GM11168 (cell line): ENCODE results near the gene RANBP10.

Experiments
- in situ Hi-C: fragments of 300-500 bp; cut with MboI; formaldehyde crosslinking; loops from one replicate; pipeline ENCODE4 v1.12.0; 2022; ENCODE audit warnings: low sequenced_read_pairs; ENCODE audit not compliant: unreplicated experiment

The RANBP10 gene

GRCh38 chr16:67750466-67750865 lies 55.9 kb downstream of the RANBP10 start:
- in situ Hi-C loops: no loop called here

GRCh38 chr16:67749436-67750078 lies 56.8 kb downstream of the RANBP10 start:
- in situ Hi-C loops: no loop called here

GRCh38 chr16:67748834-67749233 lies 57.5 kb downstream of the RANBP10 start:
- in situ Hi-C loops: no loop called here

- in situ Hi-C loops: no loop called here
Observed at GRCh38 chr16:67746846-67747245, 59.5 kb downstream of the RANBP10 start.

GRCh38 chr16:67741118-67741517 lies 65.2 kb downstream of the RANBP10 start:
- in situ Hi-C loops: no loop called here

GRCh38 chr16:67740391-67740790 lies 66.0 kb downstream of the RANBP10 start:
- in situ Hi-C loops: no loop called here

- in situ Hi-C loops: no loop called here
Observed at GRCh38 chr16:67736858-67737257, 69.5 kb downstream of the RANBP10 start.

- in situ Hi-C loops: no loop called here
Observed at GRCh38 chr16:67734731-67735201, 71.6 kb downstream of the RANBP10 start.

GRCh38 chr16:67733734-67734470 lies 72.5 kb downstream of the RANBP10 start:
- in situ Hi-C loops: no loop called here

- in situ Hi-C loops: no loop called here
Observed at GRCh38 chr16:67731753-67732095, 74.6 kb downstream of the RANBP10 start.

GRCh38 chr16:67731071-67731752 lies 75.1 kb downstream of the RANBP10 start:
- in situ Hi-C loops: no loop called here

GRCh38 chr16:67730326-67730725 lies 76.0 kb downstream of the RANBP10 start:
- in situ Hi-C loops: no loop called here

GRCh38 chr16:67729636-67730248 lies 76.6 kb downstream of the RANBP10 start:
- in situ Hi-C loops: no loop called here

GRCh38 chr16:67727521-67728485 lies 78.6 kb downstream of the RANBP10 start:
- in situ Hi-C loops: no loop called here

- in situ Hi-C loops: no loop called here
Observed at GRCh38 chr16:67726106-67727034, 80.0 kb downstream of the RANBP10 start.

GRCh38 chr16:67723911-67724305 lies 82.5 kb downstream of the RANBP10 start:
- in situ Hi-C loops: no loop called here

- in situ Hi-C loops: no loop called here
Observed at GRCh38 chr16:67723151-67723910, 83.0 kb downstream of the RANBP10 start.

- in situ Hi-C loops: no loop called here
Observed at GRCh38 chr16:67720236-67720635, 86.1 kb downstream of the RANBP10 start.
